Measurements from ENCODE around the gene KMT2A.

DNA sequence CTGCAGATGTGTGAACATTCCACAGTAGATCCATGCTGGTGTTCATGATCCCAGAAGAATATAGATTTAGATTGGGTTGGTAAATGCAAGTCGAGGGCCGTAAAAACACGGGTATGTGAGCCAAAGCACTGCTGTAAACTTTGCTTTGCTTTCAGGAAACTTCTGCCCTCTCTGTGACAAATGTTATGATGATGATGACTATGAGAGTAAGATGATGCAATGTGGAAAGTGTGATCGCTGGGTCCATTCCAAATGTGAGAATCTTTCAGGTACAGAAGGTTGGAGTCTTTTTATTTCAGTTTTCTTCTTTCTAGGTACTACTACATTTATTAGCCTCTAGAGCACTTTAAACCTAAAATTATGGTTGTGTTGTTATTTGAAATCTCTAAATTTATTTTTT, 54.7 kb downstream of the KMT2A start:
- TF ChIP-seq RAD21 (IDR thresholded peaks at IDR 0.05; ENCODE audit: low read depth) (no peak), EZH2 (IDR thresholded peaks at IDR 0.05) (no peak), POLR2A (IDR thresholded peaks at IDR 0.05; ENCODE audit: borderline replicate concordance, extremely low read depth, insufficient read depth, insufficient read length) (no peak), POLR2AphosphoS5 (IDR thresholded peaks at IDR 0.05; ENCODE audit: low read depth, low read length) (no peak), CEBPB (IDR thresholded peaks at IDR 0.05; ENCODE audit: low read depth) (no peak), CBX3 (IDR thresholded peaks at IDR 0.05; ENCODE audit: low read depth) (no peak), YY1 (IDR thresholded peaks at IDR 0.05; ENCODE audit: extremely low read depth, insufficient replicate concordance, low read depth, low read length) (no peak), EGR1 (IDR thresholded peaks at IDR 0.05; ENCODE audit: low read depth) (no peak), FOSL1 (IDR thresholded peaks at IDR 0.05; ENCODE audit: low read depth) (no peak), SRF (IDR thresholded peaks at IDR 0.05; ENCODE audit: low read depth) (no peak)
- TF ChIP-seq, protein P1, sequence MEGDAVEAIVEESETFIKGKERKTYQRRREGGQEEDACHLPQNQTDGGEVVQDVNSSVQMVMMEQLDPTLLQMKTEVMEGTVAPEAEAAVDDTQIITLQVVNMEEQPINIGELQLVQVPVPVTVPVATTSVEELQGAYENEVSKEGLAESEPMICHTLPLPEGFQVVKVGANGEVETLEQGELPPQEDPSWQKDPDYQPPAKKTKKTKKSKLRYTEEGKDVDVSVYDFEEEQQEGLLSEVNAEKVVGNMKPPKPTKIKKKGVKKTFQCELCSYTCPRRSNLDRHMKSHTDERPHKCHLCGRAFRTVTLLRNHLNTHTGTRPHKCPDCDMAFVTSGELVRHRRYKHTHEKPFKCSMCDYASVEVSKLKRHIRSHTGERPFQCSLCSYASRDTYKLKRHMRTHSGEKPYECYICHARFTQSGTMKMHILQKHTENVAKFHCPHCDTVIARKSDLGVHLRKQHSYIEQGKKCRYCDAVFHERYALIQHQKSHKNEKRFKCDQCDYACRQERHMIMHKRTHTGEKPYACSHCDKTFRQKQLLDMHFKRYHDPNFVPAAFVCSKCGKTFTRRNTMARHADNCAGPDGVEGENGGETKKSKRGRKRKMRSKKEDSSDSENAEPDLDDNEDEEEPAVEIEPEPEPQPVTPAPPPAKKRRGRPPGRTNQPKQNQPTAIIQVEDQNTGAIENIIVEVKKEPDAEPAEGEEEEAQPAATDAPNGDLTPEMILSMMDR (IDR thresholded peaks at IDR 0.05 in 2 of 3, conservative IDR thresholded peaks at IDR 0.05 in 1 of 3; ENCODE audit: borderline replicate concordance in 1 of 3, insufficient read depth in 1 of 3, low read depth in 2 of 3, low read length in 2 of 3): no peak
- TF ChIP-seq, protein P2, sequence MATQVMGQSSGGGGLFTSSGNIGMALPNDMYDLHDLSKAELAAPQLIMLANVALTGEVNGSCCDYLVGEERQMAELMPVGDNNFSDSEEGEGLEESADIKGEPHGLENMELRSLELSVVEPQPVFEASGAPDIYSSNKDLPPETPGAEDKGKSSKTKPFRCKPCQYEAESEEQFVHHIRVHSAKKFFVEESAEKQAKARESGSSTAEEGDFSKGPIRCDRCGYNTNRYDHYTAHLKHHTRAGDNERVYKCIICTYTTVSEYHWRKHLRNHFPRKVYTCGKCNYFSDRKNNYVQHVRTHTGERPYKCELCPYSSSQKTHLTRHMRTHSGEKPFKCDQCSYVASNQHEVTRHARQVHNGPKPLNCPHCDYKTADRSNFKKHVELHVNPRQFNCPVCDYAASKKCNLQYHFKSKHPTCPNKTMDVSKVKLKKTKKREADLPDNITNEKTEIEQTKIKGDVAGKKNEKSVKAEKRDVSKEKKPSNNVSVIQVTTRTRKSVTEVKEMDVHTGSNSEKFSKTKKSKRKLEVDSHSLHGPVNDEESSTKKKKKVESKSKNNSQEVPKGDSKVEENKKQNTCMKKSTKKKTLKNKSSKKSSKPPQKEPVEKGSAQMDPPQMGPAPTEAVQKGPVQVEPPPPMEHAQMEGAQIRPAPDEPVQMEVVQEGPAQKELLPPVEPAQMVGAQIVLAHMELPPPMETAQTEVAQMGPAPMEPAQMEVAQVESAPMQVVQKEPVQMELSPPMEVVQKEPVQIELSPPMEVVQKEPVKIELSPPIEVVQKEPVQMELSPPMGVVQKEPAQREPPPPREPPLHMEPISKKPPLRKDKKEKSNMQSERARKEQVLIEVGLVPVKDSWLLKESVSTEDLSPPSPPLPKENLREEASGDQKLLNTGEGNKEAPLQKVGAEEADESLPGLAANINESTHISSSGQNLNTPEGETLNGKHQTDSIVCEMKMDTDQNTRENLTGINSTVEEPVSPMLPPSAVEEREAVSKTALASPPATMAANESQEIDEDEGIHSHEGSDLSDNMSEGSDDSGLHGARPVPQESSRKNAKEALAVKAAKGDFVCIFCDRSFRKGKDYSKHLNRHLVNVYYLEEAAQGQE (IDR thresholded peaks at IDR 0.05; ENCODE audit: low read depth): no peak
